Measurements from ENCODE around the gene EPS8L2.

The EPS8L2 gene

DNA sequence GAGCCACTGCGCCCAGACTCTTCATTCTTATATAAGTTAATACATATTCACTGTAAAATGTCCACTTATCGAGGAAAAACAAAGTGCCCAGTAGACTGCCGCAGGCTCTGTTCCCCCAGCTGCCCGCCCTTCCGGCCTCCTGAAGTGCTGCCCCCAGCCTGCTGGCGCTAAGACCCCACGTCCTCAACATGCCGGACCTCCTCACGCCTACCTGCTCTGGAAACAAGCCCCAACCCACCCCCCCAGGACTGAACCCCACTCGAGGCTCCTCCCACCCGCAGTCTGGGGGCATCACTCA lies 70.2 kb downstream of the EPS8L2 start:
- no peak for DNase-seq (ENCODE audit: low read depth in 2 of 2)

DNA sequence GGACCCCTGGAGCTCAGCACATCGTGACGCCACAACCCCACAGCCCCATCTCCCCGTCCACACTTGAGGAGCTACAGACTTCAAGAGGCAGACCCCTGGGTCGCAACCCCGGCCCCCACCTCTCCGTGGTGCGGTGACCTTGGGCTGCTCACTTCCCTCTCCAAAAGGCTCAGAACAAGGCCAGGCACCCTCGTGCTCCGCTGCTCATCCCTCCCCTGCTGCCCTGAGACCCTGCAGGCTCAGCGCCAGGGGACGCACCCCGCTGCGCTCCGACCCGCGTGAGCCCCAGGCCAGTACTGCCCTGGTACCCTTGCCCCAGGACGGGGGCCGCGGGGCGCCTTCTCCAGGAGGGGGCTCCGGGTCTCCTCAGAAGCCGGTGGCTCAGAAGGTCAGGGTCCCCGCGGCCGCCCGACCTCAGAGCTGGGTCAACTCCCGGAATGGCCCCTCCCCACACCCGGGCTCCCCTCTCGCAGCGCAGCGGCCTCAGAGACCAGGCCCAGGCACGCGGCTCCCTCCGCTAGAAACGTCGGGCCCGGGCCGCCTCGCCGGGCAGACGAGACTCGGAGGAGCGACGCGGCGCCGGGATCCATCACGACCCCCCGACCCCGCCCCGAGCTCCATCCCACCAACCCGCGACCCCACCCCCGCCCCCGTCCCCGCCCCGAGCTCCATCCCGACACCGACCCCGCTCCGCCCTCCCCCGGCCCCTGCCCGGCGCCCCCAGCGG lies 70.7 kb downstream of the EPS8L2 start:
- peak in 1 of 2 donors; percentile 32 for DNase-seq (ENCODE audit: low read depth in 2 of 2)

All from stimulated activated CD4-positive, alpha-beta T cell treated with anti-CD3 and anti-CD28 coated beads, Interleukin-4, amount 100 ng/mL, for 48 hours (primary cell).